ENCODE results near the gene TSPAN16.
A peak's percentile ranks its signal among the peaks of the same experiment; 100 is the strongest.
"Not testable (repeated sequence)": the region's sequence is repeated elsewhere in the genome, so short reads cannot be mapped to it uniquely, and the experiment has no call there.

Gene TSPAN16

GRCh38 chr19:11333838-11334237, 37.9 kb downstream of the TSPAN16 start:
- not testable (repeated sequence) for H2AK5ac ChIP-seq (ENCODE audit: low read length, severe bottlenecking); H2BK15ac ChIP-seq (ENCODE audit: low read depth, poor library complexity, severe bottlenecking); H3K9me3 ChIP-seq (ENCODE audit: control insufficient read depth, low read length); H3K14ac ChIP-seq (ENCODE audit: low read length in 2 of 2); DNase-seq; H3K27me3 ChIP-seq (ENCODE audit: control insufficient read depth in 1 of 2, insufficient read depth in 1 of 2, low read length in 2 of 2); H3K18ac ChIP-seq (ENCODE audit: low read depth in 1 of 2, low read length in 2 of 2); H3K4ac ChIP-seq (ENCODE audit: low read depth in 1 of 2, low read length in 2 of 2); H3K79me1 ChIP-seq (replicated peaks; ENCODE audit: low read length, poor library complexity, severe bottlenecking); H2BK12ac ChIP-seq (ENCODE audit: low read length in 2 of 2); H3K23ac ChIP-seq (ENCODE audit: low read length in 2 of 2); H4K91ac ChIP-seq (ENCODE audit: low read length); H2BK120ac ChIP-seq (ENCODE audit: low read depth, low read length); H2AFZ ChIP-seq (ENCODE audit: low read depth, low read length); H3K4me3 ChIP-seq (ENCODE audit: insufficient read depth in 1 of 2, low read depth in 1 of 2, low read length in 2 of 2); H2BK5ac ChIP-seq (ENCODE audit: low read depth, low read length, poor library complexity, severe bottlenecking); H3K4me1 ChIP-seq (ENCODE audit: control insufficient read depth, insufficient read depth, low read depth, low read length); H3K4me2 ChIP-seq (ENCODE audit: low read length, poor library complexity, severe bottlenecking); H3K27ac ChIP-seq (ENCODE audit: low read length, poor library complexity, severe bottlenecking); H3K9ac ChIP-seq (ENCODE audit: low read length); H4K8ac ChIP-seq (ENCODE audit: low read length)
- 92% methylated on average over 9 of the region's 9 CpGs for WGBS
- H3K36me3 ChIP-seq (ENCODE audit: control insufficient read depth in 1 of 2, insufficient read depth in 2 of 2, low read depth in 1 of 2, low read length in 2 of 2) = peaks cover 10 to 39% of the 10 kb centered on the region in 2 experiments

- H3K9me3 ChIP-seq (ENCODE audit: control insufficient read depth, low read length) = no peaks in the 10 kb centered on the region
- H3K4me2 ChIP-seq (ENCODE audit: low read length, poor library complexity, severe bottlenecking) = no peak overlapping the region
- no peak overlapping the region for H2BK5ac ChIP-seq (ENCODE audit: low read depth, low read length, poor library complexity, severe bottlenecking)
- H2BK120ac ChIP-seq (ENCODE audit: low read depth, low read length) = no peak overlapping the region
- H3K4me3 ChIP-seq (ENCODE audit: insufficient read depth in 1 of 2, low read depth in 1 of 2, low read length in 2 of 2) = no peak overlapping the region
- no peak for DNase-seq
- H3K23ac ChIP-seq (ENCODE audit: low read length in 2 of 2) = no peak overlapping the region
- H2AK5ac ChIP-seq (ENCODE audit: low read length, severe bottlenecking) = no peak overlapping the region
- no peaks in the 10 kb centered on the region for H3K79me1 ChIP-seq (replicated peaks; ENCODE audit: low read length, poor library complexity, severe bottlenecking)
- peaks cover 17% of the 10 kb centered on the region for H3K4me1 ChIP-seq (ENCODE audit: control insufficient read depth, insufficient read depth, low read depth, low read length)
- H2BK12ac ChIP-seq (ENCODE audit: low read length in 2 of 2) = no peak overlapping the region
- no peak overlapping the region for H2AFZ ChIP-seq (ENCODE audit: low read depth, low read length)
- no peak overlapping the region for H3K14ac ChIP-seq (ENCODE audit: low read length in 2 of 2)
- H3K27ac ChIP-seq (ENCODE audit: low read length, poor library complexity, severe bottlenecking) = no peak overlapping the region
- H4K8ac ChIP-seq (ENCODE audit: low read length) = no peak overlapping the region
- H3K36me3 ChIP-seq (ENCODE audit: control insufficient read depth in 1 of 2, insufficient read depth in 2 of 2, low read depth in 1 of 2, low read length in 2 of 2) = peaks cover 10 to 33% of the 10 kb centered on the region in 2 experiments
- no peak overlapping the region for H3K9ac ChIP-seq (ENCODE audit: low read length)
- H2BK15ac ChIP-seq (ENCODE audit: low read depth, poor library complexity, severe bottlenecking) = no peak overlapping the region
- H3K27me3 ChIP-seq (ENCODE audit: control insufficient read depth in 1 of 2, insufficient read depth in 1 of 2, low read length in 2 of 2) = no peaks in the 10 kb centered on the region
- WGBS = 93% methylated on average over 16 of the region's 17 CpGs
- no peak overlapping the region for H3K18ac ChIP-seq (ENCODE audit: low read depth in 1 of 2, low read length in 2 of 2)
- H3K4ac ChIP-seq (ENCODE audit: low read depth in 1 of 2, low read length in 2 of 2) = no peak overlapping the region
- no peak overlapping the region for H4K91ac ChIP-seq (ENCODE audit: low read length)
Measured at GRCh38 chr19:11335449-11336146, 39.6 kb downstream of the TSPAN16 start.

GRCh38 chr19:11337080-11337479, 41.1 kb downstream of the TSPAN16 start:
- Histone ChIP-seq H3K4me3 (ENCODE audit: insufficient read depth in 1 of 2, low read depth in 1 of 2, low read length in 2 of 2) (no peak overlapping the region), H2BK12ac (ENCODE audit: low read length in 2 of 2) (peak overlapping the region in 1 of 2 experiments; percentile 19), H3K27ac (ENCODE audit: low read length, poor library complexity, severe bottlenecking) (no peak overlapping the region), H3K36me3 (ENCODE audit: control insufficient read depth in 1 of 2, insufficient read depth in 2 of 2, low read depth in 1 of 2, low read length in 2 of 2) (peaks cover 17 to 35% of the 10 kb centered on the region in 2 experiments), H3K79me1 (replicated peaks; ENCODE audit: low read length, poor library complexity, severe bottlenecking) (no peaks in the 10 kb centered on the region), H3K9ac (ENCODE audit: low read length) (no peak overlapping the region), H3K4ac (ENCODE audit: low read depth in 1 of 2, low read length in 2 of 2) (no peak overlapping the region), H3K18ac (ENCODE audit: low read depth in 1 of 2, low read length in 2 of 2) (no peak overlapping the region), H3K14ac (ENCODE audit: low read length in 2 of 2) (no peak overlapping the region), H4K91ac (ENCODE audit: low read length) (no peak overlapping the region), H2BK120ac (ENCODE audit: low read depth, low read length) (no peak overlapping the region), H2AK5ac (ENCODE audit: low read length, severe bottlenecking) (no peak overlapping the region), H2BK15ac (ENCODE audit: low read depth, poor library complexity, severe bottlenecking) (peak overlapping the region; percentile 19), H3K4me2 (ENCODE audit: low read length, poor library complexity, severe bottlenecking) (no peak overlapping the region), H4K8ac (ENCODE audit: low read length) (no peak overlapping the region), H3K4me1 (ENCODE audit: control insufficient read depth, insufficient read depth, low read depth, low read length) (peaks cover 17% of the 10 kb centered on the region), H3K9me3 (ENCODE audit: control insufficient read depth, low read length) (no peaks in the 10 kb centered on the region), H3K23ac (ENCODE audit: low read length in 2 of 2) (no peak overlapping the region), H2AFZ (ENCODE audit: low read depth, low read length) (no peak overlapping the region), H3K27me3 (ENCODE audit: control insufficient read depth in 1 of 2, insufficient read depth in 1 of 2, low read length in 2 of 2) (no peaks in the 10 kb centered on the region), H2BK5ac (ENCODE audit: low read depth, low read length, poor library complexity, severe bottlenecking) (no peak overlapping the region)
- WGBS = 97% methylated on average over 14 of the region's 14 CpGs
- no peak for DNase-seq

- no peak overlapping the region for H3K27ac ChIP-seq (ENCODE audit: low read length, poor library complexity, severe bottlenecking)
- no peak overlapping the region for H2BK5ac ChIP-seq (ENCODE audit: low read depth, low read length, poor library complexity, severe bottlenecking)
- H2AFZ ChIP-seq (ENCODE audit: low read depth, low read length) = no peak overlapping the region
- H3K9me3 ChIP-seq (ENCODE audit: control insufficient read depth, low read length) = no peaks in the 10 kb centered on the region
- H2BK15ac ChIP-seq (ENCODE audit: low read depth, poor library complexity, severe bottlenecking) = peak overlapping the region; percentile 46
- H3K23ac ChIP-seq (ENCODE audit: low read length in 2 of 2) = no peak overlapping the region
- DNase-seq = no peak
- no peak overlapping the region for H4K8ac ChIP-seq (ENCODE audit: low read length)
- no peak overlapping the region for H2AK5ac ChIP-seq (ENCODE audit: low read length, severe bottlenecking)
- no peak overlapping the region for H3K4ac ChIP-seq (ENCODE audit: low read depth in 1 of 2, low read length in 2 of 2)
- no peak overlapping the region for H3K14ac ChIP-seq (ENCODE audit: low read length in 2 of 2)
- no peak overlapping the region for H3K4me3 ChIP-seq (ENCODE audit: insufficient read depth in 1 of 2, low read depth in 1 of 2, low read length in 2 of 2)
- peak overlapping the region; percentile 47 to 95 for H2BK12ac ChIP-seq (ENCODE audit: low read length in 2 of 2)
- peak overlapping the region in 1 of 2 experiments; percentile 18 for H3K18ac ChIP-seq (ENCODE audit: low read depth in 1 of 2, low read length in 2 of 2)
- H2BK120ac ChIP-seq (ENCODE audit: low read depth, low read length) = no peak overlapping the region
- H3K4me1 ChIP-seq (ENCODE audit: control insufficient read depth, insufficient read depth, low read depth, low read length) = peaks cover 19% of the 10 kb centered on the region
- peaks cover 5% of the 10 kb centered on the region for H3K79me1 ChIP-seq (replicated peaks; ENCODE audit: low read length, poor library complexity, severe bottlenecking)
- no peak overlapping the region for H3K4me2 ChIP-seq (ENCODE audit: low read length, poor library complexity, severe bottlenecking)
- H3K9ac ChIP-seq (ENCODE audit: low read length) = no peak overlapping the region
- peaks cover 22 to 28% of the 10 kb centered on the region in 2 experiments for H3K36me3 ChIP-seq (ENCODE audit: control insufficient read depth in 1 of 2, insufficient read depth in 2 of 2, low read depth in 1 of 2, low read length in 2 of 2)
- H3K27me3 ChIP-seq (ENCODE audit: control insufficient read depth in 1 of 2, insufficient read depth in 1 of 2, low read length in 2 of 2) = no peaks in the 10 kb centered on the region
- H4K91ac ChIP-seq (ENCODE audit: low read length) = peak overlapping the region; percentile 45
- WGBS = 97% methylated on average over 4 of the region's 7 CpGs
Measured at GRCh38 chr19:11338121-11338520, 42.2 kb downstream of the TSPAN16 start.
